Dedifferentiated amniotic fluid mesenchymal stem cell (primary cell): ENCODE results near the gene MAP2K4.
"Not testable (repeated sequence)": the region's sequence is repeated elsewhere in the genome, so short reads cannot be mapped to it uniquely, and the experiment has no call there.

Source experiments
- DNase-seq: peaks from one replicate; pipeline ENCODE4 v3.0.0-alpha.2; 2016; ENCODE audit errors: extremely low spot score

Gene MAP2K4

DNA sequence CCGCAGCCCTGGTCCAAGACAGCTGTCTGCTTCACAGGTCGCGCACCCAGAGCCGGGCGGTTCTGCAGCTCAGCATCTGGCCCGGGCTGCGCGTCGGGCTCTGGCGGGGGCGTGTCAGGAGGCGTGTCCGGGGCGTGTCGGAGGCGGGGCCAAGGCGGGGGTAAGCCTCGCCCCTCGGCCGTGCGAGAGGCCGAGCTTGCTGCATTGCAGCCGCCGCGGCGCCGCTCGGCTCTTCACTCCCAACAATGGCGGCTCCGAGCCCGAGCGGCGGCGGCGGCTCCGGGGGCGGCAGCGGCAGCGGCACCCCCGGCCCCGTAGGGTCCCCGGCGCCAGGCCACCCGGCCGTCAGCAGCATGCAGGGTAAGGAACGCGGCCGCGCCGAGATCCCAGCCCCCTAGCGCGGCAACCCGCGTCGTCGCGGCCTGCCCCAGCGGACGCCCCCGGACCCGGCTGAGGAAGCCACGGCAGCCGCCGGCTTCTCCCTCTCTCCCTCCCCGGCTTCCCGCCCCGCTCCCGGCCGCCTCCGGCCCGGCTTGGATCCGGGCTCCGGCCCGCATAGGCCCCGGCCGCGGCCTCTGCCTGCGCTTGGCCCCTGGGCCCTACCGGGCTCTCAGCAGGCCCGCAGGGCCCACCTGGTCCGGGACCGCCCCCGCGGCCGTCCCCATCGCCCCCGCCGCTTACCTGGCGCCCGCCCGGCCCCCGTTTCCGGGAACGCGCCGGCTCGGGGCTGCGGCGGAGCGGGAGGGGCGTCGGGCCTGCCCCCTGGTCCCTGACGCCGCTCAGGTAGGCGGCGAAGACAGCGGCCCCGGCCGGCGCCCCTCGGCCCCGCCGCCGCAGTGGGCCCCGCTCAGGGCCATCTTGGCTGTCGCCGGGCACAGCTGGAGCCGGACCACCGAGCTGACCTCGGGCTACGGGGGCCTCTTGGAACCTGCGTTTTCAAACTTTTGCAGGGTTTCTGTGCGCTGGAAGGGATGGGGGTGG is at the start of gene MAP2K4:
Gene MAP2K4 (plus strand): TSS at position 236 of the 981 bp plus-strand sequence. CDS start 10 bp downstream, at position 246.
- peak; percentile 90 for DNase-seq

DNA sequence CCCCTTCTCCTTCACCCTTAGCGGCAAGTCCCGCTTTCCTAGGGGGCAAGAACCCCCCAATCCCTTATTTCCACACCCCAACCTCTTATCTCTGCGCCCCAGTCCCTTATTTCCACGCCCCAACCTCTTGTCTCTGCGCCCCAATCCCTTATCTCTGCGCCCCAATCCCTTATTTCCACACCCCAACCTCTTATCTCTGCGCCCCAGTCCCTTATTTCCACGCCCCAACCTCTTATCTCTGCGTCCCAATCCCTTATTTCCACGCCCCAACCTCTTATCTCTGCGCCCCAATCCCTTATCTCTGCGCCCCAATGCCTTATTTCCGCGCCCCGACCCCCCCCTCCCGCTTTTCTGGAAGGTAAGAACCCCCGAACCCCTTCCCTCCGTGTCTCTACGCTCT is 47.9 kb upstream of the MAP2K4 start:
- DNase-seq, result not testable (repeated sequence)

DNA sequence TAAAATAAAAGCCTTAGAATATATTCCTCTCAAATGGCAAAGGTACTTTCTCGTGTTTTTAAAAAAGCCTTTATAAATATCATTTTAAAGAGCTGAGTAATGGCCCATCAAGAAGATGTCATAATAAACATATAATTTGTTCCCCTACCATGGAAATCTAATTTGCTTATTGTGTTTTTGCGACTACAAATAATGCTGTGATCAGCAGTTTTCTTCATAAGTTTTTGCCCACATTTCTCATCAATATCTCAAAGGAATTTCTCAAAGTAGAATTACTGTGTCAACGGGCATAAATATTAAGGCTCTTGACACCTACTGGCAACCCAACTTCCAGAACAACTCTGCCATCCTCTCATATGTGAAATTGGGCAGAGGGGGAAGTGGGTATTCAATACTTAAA is 40.9 kb upstream of the MAP2K4 start:
- DNase-seq, result no peak

DNA sequence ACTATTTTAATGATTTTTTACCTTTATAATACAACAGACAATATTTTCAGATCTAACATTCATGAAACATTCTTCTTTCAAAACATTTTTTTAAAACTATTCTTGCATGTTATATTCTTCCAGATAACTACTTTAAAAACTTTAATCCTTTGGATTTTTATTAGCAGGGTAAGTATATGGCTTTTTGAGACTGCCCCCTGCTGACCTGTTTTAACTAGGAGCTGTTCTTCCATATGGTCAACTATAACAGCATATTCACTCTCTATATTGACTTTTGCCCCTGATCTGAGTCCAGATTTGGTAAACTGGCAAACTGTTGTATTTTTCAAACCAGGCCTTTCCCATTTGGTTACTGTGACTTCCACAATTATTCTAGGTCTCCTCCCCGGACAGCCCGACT is 39.9 kb upstream of the MAP2K4 start:
- no peak for DNase-seq

DNA sequence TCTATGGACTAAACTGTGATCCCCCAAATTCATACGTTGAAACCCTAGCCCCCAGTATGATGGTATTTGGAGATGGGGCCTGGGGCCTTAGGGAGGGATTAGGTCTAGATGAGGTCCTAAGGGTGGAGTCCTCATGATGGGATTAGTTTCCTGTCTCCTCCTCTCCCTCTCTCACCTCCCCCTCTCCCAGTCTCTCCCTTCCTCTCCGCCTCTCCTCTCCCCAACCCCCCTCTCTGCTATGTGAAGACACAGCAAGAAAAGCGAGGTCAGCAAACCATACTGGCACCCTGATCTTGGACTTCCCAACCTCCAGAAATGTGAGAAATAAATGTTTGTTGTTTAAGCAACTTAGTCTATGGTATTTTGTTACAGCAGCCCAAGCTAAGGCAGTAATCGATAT is 38.8 kb upstream of the MAP2K4 start:
- no peak for DNase-seq

DNA sequence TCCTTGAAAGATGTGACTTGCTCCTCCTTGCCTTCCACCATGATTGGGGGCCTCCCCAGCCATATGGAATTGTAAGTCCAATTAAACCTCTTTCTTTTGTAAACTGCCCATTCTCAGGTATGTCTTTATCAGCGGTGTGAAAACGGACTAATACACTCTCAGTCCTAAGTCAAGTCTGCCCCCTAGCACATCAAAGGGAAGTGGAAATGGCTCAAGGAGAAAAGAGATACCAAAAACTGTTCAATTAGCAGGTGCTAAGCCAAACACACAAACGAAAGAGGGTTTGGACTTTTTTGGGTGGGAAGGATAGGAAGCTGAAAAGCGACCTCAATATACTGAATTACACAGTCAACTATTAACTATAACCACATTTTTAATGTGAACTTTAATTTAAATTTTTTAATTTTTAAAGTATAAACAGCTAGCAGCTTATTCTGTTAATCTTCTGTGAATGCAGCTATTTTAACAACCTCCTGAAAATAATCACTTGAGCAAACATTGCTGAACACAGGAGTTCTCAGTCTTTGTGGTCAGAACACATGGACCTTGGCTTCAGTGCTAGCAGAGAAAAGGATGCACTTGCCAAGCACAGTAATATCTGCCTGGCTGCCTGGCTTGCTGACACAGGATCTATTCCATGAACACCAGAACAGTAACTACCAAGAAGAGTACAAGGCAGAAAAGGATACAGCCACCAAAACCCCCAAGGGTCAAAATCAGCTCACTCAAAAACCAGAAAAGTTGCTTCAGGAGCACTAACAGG is 34.3 kb upstream of the MAP2K4 start:
- no peak for DNase-seq

DNA sequence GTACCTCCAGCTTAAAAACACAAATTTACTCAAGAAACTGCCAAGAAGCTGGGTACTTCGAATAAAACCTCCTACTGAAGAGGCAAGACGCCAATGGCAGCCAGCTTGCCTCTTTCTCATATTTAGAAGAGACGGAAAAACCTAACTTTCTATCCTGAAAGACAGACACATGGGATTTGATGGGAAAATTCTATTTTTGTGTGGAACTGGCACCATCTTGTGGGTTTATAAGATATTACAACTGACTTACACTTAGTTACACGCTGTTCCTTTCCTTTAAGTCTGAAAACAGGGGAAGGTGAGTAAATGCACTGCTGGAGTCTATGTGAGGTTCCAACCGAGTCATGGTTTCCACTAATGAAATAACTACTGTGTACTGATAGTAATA is 33.7 kb upstream of the MAP2K4 start:
- peak; percentile 55 for DNase-seq

DNA sequence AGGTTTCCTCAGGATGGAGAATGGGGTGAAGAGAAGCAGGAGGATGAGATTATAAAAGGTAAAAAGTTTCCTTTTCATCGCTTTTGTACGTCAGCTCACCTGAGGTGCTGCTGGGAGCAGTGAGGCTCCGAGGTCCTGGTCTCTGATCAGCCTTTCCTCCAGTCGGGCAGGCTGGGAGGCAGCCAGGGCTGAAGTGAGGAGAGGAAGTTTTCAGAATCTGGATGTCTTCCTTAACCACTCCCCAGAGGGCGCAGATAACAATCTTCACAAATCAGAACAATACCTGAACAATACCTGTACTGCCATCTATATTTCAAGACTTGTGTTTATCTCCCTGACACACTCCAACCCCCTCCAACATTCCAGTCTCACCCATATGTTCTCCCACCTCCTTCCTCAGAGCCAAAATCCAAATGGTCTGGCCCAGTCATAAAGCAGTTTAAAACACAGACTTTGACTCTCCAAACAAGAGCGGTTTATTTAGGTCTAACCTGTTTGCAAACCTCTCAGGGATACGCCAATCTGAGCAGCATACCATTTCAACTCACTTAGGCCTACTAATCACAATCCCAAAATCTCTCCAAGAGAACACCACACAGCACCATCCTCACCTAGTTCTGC is 30.2 kb upstream of the MAP2K4 start:
- DNase-seq, result no peak

DNA sequence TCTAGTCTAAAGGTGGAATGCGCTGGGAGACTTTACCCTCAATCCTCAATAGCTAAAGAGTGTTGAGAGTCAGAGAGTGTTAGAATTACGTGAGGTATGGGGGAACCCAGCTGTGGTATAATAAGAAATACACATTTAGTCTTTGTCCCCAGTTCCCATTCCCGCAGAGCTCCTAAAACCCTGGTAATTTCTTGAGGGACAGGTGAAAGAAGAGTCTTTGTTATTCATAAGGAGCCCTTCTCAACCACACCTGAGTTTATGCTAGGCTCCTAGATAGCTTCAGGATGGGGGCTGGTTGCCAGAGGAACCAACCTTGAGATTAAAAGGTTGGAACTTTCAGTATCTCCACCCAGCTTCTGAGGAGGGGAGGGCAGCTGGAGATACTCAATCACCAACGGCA is 29.2 kb upstream of the MAP2K4 start:
- no peak for DNase-seq

DNA sequence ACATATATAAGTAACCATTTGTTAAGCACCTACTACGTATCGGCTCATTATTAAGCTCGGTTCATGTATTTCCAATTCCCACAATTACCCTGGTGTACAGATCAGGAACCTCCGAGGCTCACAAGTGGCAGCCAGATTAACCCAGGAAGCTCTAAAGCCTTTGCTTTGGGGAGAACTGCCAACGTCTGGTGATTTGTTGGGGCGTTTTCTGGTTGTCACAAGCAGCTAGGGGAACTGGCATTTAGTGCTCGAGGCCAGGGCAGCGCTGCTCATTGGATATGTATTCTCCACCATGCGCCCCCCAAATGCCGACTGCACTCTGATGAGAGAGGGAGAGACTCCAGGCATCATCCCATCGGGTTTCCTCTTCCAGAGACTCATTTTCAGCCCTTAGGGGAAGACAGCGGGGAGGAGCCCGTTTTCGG is 23.9 kb upstream of the MAP2K4 start:
- peak; percentile 25 for DNase-seq

DNA sequence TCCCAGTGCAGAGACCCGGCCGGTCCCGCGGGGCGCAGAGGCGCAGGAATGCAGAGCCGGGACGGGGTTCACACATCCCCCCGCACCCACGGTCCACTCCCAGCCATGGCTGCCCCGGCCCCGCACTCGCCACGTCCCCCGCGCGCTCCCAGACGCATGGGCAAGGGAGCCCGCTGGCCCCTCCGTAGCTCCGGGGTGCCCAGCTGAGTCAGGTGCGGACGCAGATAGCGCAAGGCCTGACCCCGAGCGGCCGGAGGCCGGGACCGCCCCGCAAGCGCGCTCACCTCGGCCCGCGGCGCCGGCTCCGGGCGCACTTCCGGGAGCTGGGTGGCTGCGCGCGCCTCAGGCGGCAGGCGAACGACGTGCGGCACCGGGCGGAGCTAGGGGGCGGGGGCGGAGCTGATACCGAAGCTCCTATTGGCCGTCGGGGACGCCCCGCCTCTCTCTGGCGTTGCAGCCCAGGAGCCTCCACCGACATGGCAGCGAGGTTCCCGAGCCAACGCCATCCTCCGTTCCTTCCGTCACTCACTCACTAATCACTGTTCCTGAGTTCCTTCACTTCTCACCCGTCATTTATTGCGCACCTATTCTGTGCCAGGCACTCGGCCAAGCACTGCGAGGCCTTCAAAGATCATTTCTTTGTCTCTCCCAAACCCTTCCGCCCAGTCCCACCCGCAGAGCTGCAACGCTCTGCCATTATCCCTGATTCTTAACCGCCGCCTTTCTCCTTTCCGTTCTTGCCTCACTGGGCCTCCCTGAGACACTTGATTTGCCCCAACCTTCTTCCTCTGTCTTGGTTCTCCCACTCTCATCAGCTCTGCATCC is 23.3 kb upstream of the MAP2K4 start, which contains the start of gene ZNF18:
Gene ZNF18 (minus strand): TSS at position 329 of the 825 bp plus-strand sequence. CDS start 4,646 bp downstream, outside the sequence.
- peak; percentile 94 for DNase-seq

DNA sequence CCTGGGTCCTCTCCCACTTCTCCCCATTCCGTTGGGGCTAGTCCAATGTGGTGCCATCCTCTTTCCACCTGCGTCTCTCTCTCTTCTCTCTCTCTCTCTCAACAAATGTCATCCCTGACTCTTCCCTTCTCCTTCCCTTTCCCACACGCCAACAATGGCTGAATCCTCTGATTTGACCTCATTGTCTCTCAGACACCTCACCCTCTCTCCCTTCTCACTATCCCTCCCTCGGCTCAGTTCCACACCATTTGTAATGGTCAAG is 22.8 kb upstream of the MAP2K4 start:
- DNase-seq, result no peak

DNA sequence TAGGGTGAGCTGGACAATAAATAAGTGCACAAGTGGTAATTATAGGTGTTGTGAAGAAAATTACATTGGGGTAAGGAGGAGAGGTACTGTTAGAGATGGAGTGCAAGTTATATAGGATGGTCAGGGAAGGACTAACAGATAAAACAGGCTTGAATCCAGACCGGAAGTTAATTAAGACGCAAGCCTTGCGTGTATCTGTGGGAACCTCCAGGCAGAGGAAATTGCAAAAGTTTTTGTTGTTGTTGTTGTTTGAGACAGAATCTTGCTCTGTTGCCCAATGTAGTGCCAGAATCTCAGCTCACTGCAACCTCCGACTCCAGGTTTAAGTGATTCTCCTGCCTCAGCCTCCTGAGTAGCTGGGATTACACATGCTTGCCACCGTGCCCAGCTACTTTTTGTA is 21.0 kb upstream of the MAP2K4 start:
- DNase-seq, result no peak

DNA sequence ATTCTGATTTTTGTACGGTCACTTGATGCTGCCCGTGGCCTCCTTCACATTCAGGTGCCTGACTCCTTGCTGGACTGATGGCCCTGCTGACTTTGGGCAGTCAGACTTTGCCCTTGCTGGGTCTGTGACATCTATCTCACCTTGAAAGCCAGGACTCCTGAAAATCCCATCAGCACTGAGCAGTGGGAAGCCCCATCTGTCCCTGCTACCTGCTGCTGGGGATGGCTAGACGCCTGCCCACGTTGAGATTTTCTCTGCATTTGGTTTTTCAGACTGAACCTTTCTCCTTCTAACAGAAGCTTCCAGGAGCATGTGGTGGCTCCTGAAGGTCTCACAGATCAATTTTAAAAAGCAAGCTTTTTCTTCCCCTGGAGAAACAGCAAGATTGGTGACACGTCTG is 13.2 kb upstream of the MAP2K4 start:
- no peak for DNase-seq

DNA sequence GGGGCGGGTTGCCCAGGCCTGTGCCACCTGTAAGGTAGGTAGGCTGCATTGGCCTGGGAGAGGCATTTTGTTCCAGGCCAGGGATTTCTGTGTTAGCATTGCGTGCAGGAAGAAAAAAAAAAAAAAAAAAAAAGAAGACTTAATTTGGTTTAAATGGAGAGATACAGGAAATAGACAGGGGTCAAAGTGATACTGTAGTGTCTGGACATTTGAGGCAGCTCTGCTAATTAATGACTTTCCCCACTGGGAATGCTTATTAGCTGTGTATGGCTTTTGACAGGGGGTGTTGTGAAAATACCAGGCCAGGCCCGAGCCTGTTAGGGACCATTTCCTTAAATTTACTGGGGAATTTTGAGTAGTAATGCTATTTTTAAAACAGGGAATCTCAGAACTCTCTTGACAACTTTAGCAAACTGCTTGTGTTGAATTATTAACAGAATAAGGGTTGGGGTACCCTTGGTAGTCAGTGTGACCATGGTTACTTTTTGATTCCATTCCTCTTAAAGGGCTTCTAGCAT is 1.0 kb downstream of the MAP2K4 start:
- DNase-seq, result no peak

DNA sequence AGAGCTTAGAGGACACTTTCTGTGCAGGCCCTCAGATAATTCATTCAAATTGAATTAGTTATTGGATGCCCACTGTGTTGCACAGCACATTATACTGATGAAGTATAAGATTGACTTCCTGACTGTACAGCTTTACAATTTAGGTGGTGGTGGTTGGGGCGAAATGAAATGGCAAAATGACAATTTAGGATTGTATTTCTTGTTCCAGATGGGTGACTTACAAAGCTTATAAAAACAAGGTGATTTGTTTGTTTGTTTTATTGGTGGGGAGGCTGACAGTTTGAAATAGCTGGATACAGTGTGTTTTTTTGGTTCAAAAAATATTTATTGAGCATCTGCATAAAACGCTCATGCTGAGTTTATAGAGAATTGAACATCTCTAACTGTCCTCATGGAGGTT is 1.6 kb downstream of the MAP2K4 start:
- no peak for DNase-seq

DNA sequence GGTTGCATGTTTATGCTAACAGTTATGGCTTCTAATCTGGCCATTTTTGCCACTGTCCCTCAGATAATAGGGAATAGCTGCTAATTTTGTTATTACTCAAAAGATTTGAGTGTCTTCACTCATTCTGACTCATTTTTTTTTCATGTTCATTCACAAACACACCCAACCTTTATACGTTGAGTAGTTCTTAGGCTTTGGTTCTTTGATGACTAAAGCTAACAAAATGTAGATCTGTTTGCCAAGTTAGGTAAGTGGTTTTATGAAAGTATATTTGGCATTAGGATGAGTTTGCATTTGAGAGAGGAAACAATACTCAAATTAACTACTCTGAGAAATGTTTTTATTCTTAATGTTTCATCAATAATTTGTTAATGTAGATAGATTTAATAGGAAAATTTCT is 3.6 kb downstream of the MAP2K4 start:
- no peak for DNase-seq

DNA sequence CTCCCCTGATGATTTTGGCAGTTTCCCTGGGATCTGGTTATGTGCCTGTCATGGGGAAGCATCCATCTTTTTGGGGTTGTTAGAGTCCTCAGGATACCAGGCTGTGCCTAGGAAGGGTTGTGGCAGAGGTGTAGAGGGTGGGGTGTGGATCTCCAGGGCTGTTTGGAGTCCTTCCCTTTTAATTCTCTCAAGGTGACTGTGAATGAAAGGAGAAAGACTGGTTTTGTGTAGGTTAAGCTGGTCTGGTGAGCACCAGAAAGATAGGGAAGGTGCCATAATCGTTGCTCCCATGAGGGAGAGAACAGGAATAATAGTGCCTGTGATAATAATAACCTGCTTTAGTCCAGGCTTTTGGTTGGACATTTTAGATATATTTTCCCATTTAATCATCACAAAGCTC is 7.0 kb downstream of the MAP2K4 start:
- DNase-seq, result no peak

DNA sequence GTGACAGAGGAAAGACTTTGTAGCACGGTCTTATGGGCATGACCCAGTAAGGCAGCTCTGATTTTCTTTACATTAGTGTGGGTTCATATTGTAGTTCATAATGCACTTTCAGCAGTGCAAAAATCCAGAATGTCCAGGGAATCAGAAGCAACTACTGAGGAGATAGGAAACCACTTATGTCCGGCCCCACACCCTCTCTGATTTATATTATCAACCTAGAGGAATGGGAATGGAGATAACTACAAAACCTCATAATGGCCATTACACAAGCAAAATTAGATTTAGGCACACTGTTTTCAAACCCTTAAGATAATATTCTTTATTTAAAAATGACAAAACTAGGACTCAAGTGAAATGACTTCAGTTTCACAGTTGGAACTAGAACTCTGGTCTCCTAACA is 7.9 kb downstream of the MAP2K4 start:
- DNase-seq, result no peak

DNA sequence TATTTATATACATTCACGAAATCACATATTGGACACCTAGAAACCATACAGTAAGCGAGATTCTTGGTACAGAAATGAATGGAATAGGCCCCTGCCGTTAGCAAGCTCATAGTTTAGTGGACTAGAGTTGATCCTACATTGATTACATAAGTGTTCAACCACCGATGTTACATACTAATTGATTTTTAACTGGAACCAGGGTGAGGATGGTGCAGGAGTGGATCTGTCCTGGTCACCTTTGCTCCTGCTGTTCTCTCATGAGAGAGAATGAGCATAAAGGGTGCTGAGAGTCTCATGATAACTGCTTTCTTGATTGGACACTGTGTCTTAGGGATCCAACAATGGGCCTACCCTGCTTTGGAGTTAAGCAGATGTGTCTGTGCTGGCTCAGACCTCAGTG is 13.9 kb downstream of the MAP2K4 start:
- DNase-seq, result no peak

DNA sequence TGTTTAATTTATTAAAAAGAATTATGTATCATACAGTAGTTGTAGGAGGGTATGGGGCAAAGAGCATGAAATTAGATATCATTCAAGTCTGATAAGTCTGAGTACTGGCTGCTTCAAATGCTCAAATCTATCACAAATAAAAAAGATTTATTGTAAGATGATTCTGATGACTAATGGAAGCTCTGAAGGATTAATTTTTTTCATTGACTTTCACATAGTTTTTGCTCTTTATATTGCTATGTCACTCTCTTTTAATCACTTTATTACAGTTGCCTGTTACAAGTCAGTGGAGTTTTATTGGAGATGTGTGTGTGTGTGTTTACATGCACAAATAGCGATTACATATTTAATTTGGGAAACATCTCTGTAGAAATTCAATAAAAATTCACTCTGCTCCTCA is 15.0 kb downstream of the MAP2K4 start:
- DNase-seq, result no peak
